ENCODE data around the gene CHMP5. TPM values are rescaled to one million over a fixed set of nuclear protein-coding genes. Genes with fewer than 3 reads are reported as not detected.

The CHMP5 gene
- total and polyA plus RNA-seq, 10 of the 15 experiments (the other 5 are each of a cell fraction or from before 2014, with no cell fraction given), result 40.3 to 179 (median 78.6) TPM

GRCh38 chr9:33227008-33227398 lies 37.8 kb upstream of the CHMP5 start (continued):
- TF ChIP-seq ZBTB11 (CRISPR knock-in tag; IDR thresholded peaks at IDR 0.05) (no peak), CEBPZ (IDR thresholded peaks at IDR 0.05; ENCODE audit: low read depth, low read length) (no peak), HDAC2 (IDR thresholded peaks at IDR 0.05) (no peak), FOXM1 (IDR thresholded peaks at IDR 0.05; ENCODE audit: low read depth, low read length) (no peak), RELA (IDR thresholded peaks at IDR 0.05; ENCODE audit: borderline replicate concordance, partially characterized antibody) (no peak), ZNF217 (IDR thresholded peaks at IDR 0.05) (no peak), SUPT20H (IDR thresholded peaks at IDR 0.05; ENCODE audit: borderline replicate concordance, control insufficient read depth, low read depth, low read length) (no peak), PRDM15 (CRISPR knock-in tag; IDR thresholded peaks at IDR 0.05) (no peak), CUX1 (IDR thresholded peaks at IDR 0.05; ENCODE audit: insufficient replicate concordance, low read depth, low read length) (no peak), PBX3 (IDR thresholded peaks at IDR 0.05; ENCODE audit: insufficient replicate concordance, low read depth, low read length) (no peak)
